ENCODE data around the gene RNF212B.

GRCh38 chr14:23321572-23322547 is 84.1 kb downstream of the RNF212B start:
- no peak for TF ChIP-seq SUZ12 (IDR thresholded peaks at IDR 0.05)
- TF ChIP-seq ARNT (IDR thresholded peaks at IDR 0.05), result no peak
- TF ChIP-seq NFRKB (IDR thresholded peaks at IDR 0.05), result no peak
- TF ChIP-seq ZNF384 (IDR thresholded peaks at IDR 0.05), result no peak
- no peak for TF ChIP-seq LEF1 (IDR thresholded peaks at IDR 0.05; ENCODE audit: borderline replicate concordance)
- no peak for TF ChIP-seq FOXM1 (IDR thresholded peaks at IDR 0.05; ENCODE audit: borderline replicate concordance)
- no peak for TF ChIP-seq PKNOX1 (IDR thresholded peaks at IDR 0.05)
- TF ChIP-seq SP1 (IDR thresholded peaks at IDR 0.05), result no peak
- no peak for TF ChIP-seq TARDBP (IDR thresholded peaks at IDR 0.05)
- no peak for TF ChIP-seq BHLHE40 (IDR thresholded peaks at IDR 0.05; ENCODE audit: borderline replicate concordance)
- TF ChIP-seq FOXA1 (IDR thresholded peaks at IDR 0.05), result no peak
- no peak for TF ChIP-seq HDGF (IDR thresholded peaks at IDR 0.05; ENCODE audit: borderline replicate concordance)
- no peak for TF ChIP-seq CTBP1 (IDR thresholded peaks at IDR 0.05; ENCODE audit: borderline replicate concordance)

Measured in HEK293T (cell line).